Mammary epithelial cell (primary cell): ENCODE measurements around the gene GRID2.

ENCODE experiments used
- CTCF ChIP-seq, 2 donors: IDR thresholded peaks in 1 of 2; conservative IDR thresholded peaks in 1 of 2; 2 replicates each; pipeline ENCODE4 v1.5.1; 2011 to 2012; ENCODE audit warnings: inconsistent platforms in 2 of 2, low read length in 2 of 2, mild to moderate bottlenecking in 2 of 2, control low read depth in 1 of 2, low read depth in 1 of 2; ENCODE audit not compliant: insufficient read depth in 1 of 2; ENCODE audit errors: extremely low read depth in 1 of 2
- EZH2 ChIP-seq: IDR thresholded peaks from 2 replicates; pipeline ENCODE4 v1.6.1; 2012; ENCODE audit warnings: low read length, inconsistent platforms, borderline replicate concordance

- TF ChIP-seq CTCF (conservative IDR thresholded peaks at IDR 0.05 in 1 of 2, IDR thresholded peaks at IDR 0.05 in 1 of 2; ENCODE audit: extremely low read depth in 1 of 2, insufficient read depth in 1 of 2, low read depth in 1 of 2, low read length in 2 of 2), result no peak
- no peak for TF ChIP-seq EZH2
Observed at GRCh38 chr4:93605163-93605562, 1301.4 kb downstream of the GRID2 start.
